GM18517 (cell line): ENCODE measurements around the gene NOS1.

ENCODE experiments used
- ATAC-seq: cut with Tn5 transposase; IDR thresholded peaks from one replicate; pipeline ENCODE4 v1.9.1; 2021; ENCODE audit warnings: mild to moderate bottlenecking, moderate library complexity; ENCODE audit not compliant: unreplicated experiment

NOS1 gene

DNA sequence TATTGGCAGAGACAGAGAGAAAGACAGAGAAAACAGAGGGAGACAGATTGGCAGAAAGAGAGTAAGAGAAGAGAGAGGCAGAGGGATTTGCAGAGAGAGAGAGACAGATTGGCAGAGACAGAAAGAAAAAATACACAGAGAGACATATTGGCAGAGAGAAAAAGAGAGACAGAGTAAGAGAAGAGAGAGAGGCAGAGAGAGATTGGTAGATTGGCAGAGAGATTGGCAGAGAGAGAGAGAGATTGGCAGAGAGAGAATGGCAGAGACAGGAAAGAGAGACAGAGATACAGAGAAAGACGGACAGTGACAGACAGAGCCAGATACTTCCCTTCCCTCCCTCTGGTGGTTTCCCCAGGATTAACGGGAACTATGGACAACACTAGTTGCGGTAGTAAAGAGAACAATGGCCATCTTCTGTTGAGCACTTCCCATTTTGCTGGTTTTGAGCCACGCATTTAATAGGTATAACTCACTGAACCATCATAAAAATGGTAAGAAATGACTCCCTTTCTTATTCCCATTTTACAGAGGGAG, 2.6 kb upstream of the NOS1 start:
- ATAC-seq = no peak

DNA sequence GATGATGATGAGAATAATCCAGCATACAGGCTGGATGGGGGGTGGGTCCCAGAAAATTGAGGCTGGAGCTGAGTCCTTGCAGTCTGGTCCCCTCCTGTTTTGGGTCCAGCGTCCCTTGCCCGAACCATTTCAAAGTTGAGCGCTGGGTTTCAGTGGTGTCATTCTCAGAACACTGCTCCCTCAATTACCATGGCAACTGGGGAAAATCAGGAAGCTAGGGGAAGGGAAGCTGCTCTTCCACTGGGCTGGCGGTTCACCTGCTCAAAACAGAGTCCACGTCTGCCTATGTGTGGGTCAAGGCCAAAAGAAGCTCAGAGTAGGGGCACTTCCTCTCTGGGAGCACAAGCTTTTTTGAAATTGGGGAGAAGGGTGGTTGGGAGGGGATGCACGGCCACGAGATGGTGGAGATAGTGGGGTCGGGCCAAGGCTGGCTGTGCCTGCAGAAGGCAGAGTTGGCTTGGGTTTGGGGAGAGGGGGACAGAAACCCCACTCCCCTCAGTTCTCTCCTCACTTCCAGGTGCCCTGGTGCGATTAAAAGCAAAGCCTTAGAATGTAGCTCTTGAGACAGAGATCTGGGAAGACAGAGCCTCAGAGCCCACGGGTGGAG, 1.7 kb upstream of the NOS1 start:
- no peak for ATAC-seq

DNA sequence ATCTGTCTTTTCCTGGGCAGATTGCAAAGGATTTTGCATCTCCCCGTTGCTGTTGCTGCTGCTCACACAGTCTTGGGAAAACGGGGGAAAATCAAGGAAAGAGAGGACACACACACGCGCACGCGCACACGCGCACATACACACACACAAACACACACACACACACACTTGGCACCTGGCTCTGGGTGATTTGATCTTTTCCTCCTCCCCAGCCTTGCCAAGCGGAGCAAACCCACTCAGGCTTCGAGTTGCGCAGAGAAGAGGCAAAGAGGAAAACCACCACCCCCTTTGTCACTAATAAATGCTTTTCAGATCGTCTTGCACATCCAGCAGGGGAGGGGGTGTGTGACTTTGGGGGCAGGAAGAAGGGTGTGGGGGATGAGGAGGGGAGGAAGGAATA, 965 bp upstream of the NOS1 start:
- no peak for ATAC-seq

DNA sequence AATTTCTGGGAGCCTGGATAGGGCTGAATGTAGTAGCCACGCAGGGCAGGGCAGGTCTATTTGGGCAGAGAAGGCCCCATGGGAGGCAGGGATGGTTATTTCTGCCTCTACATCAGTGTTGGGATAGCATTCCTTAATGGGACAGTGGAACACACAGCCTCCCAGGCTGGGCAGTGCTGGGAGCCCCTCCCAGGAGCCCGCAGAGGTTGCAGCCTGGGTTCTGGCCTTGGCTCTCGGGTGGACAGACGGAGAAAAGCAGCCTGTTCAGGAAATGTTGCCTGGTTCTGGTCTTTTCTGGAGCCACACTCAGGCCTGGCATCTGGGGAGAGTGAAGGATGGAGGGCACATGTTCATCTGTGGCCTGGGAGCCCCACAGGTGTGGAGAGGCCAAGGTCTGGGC, 479 bp upstream of the NOS1 start:
- ATAC-seq = no peak

DNA sequence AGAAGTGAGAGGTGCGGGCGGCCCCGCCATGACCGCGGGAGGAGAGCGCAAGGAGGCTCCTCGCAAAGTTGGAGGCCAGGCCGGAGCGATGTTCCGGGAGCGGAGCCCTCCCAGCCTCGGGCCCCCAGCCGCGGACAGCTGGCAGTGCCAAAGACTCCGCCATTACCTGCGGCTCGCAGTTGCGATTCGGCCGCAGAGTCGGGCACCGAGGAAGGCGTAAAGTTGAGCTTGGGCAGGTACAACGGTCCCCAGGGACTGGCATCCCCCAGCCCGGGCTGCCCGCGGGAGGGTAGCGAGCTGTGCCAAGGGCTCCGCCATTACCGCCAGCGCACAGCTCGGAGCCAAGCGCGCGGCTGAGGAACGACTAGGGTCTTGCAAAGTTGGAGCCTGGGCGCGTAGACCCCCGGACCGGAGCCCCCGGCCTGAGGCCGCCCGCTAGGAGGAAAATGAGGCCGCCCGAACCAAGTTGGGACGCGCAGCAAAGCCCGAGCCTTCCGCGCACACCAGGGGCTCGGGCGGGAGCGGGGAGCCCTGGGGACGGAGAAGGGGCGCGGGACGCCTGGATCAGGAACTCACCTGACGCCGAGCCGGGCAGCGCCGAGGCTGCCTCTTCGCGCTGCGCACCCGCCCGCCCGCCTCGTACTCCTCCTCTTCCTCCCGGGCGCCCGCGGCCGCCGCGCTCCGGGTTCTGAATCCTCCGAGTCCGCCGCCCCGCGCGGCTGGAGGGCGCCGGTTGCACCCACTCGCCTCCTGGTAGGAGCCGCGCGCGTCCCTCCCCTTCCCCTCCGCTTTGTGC, 677 bp downstream of the NOS1 start:
- no peak for ATAC-seq

DNA sequence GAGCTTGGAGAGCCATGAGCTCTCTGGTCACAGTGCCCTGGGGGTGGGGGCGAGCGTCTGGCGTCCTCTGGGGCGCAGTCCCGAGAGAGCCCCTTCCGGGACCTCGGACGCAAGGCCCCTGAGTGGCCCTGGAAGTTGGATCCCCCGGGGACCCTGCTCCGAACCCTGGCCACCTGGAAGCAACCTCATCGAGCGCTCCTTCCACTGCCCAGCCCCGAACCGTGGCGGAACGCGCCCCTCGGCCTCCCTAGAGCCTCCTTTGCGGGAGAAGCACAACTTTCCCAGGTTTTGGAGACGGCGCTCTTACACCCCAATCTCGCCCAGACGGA, 1.2 kb downstream of the NOS1 start:
- no peak for ATAC-seq

DNA sequence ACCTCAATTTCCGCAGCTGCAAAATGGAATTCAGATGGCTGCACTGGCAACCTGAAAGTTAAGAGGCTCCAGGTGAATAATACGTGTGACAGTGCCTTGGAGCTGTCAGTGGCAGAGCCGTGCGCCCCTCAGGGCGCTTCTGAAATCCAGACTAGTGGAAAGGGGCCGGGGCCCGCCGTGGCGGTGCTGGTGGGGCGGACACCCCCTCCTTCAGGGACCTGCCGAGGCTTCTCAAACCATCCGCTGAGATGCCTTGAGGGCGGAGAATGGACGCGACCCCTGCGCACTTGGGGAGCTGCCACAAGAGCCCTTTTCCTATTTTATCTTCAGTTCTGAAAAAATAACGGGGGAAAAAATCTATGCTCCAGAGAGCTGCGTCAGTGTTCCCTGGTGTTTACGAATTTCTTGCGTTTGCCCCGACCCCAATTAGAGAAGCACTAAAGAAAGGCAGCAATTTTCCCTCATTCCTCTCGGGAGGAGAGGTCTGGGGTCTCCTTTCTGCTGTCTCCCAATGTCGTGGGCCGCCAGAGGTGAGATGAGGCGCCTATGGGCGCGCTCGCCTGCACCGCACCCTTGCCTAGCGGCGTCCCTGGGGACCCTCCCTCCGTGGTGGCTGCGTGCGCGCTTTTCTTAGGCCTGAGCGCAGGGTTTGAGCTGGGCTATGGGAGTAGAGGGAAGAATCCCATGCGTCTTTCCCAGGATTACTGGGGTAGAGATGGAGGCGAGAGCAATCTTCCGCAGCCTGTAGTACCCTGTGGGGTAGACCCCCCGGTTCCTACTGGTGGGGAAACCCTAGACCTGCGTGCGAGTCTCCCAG, 2.2 kb downstream of the NOS1 start:
- no peak for ATAC-seq

DNA sequence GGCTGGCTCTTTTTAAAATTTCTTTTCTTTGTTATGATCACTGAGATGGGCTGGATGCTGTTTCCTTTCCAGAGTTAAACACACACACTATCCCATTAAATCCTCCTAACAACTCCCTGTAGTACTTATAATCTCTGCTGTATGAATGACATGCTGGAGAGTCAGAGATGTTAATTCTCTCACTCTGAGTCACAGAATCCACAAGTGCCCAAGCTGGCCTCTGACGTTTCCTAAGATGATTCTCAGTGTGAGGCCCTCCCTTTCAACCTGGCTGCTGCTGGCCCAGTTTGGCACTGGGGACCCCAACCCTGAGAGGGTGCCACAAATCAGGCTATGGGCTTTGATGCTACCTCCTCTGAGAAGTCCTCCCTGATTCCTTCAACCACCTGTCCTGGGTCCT, 5.4 kb downstream of the NOS1 start:
- no peak for ATAC-seq

DNA sequence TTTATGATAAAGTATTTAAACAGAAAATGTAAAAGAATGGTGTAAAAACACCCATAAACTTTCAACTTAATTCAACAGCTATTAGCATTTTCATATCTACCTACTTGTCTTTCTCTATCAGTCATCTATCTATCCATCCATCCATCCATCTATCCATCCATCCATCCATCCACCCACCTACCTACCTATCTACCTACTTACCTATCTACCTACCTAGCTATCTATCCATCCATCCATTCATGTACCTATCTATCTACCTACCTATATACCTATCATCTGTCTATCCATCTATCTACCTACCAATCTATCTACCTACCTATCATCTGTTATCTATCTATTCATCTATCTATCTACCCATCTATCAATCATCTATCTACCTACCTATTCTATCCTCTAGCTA, 8.5 kb downstream of the NOS1 start:
- no peak for ATAC-seq

DNA sequence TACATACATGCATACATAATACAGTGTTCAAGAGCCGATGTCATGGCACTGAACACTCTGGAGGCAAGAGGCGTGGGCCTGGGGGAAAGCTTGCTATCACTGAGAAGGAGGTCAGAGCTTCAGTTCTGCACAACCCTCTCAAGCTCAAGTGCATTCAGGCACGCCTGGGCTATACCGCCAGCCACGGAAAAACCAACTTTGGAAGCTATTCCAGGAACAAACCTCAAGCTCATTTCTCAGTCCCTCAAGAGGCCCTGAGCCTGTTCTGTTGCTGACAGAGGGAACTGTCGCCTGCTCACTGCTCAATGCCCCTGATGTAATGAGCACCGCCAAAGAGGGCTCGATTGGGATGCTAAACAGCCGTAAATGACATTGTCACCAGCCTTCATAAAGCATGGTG, 9.2 kb downstream of the NOS1 start:
- ATAC-seq = no peak

DNA sequence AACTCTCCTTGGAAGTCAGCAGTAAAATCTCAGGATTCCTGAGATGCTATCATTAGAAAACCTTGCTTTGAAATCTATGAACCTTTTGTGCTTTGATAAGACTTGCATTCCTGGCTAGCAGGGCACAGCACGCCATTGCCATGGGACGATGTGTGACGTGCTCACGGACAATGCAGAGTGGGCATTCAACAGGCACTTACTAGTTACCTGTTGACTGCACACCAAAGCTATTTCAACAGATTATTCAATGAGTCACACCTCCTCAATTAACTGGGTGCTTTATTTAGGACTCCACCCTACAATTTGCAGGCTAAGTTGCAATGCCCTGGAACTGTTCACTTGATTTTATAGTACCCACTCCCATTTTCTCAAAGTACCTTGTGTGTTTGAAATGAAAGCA, 11.3 kb downstream of the NOS1 start:
- no peak for ATAC-seq

DNA sequence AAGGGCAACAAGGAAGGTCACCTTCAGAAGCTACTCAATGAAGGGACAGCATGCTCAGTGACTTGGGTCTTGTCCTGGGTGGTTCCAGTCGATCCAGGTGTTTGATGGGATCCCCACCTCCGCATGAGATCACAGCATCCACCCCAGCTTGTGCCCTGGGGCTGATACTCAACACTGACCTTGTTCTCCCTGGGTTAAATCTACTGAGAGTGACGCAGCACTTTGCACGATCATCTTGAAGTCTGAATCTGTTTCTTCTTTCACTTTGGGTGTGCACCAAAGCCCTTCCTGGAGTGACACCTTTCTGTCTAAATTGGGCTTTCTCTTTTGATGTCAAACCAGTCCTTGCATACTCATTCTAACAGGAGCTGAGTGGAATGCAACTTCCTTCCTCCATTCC, 13.8 kb downstream of the NOS1 start:
- ATAC-seq = no peak

DNA sequence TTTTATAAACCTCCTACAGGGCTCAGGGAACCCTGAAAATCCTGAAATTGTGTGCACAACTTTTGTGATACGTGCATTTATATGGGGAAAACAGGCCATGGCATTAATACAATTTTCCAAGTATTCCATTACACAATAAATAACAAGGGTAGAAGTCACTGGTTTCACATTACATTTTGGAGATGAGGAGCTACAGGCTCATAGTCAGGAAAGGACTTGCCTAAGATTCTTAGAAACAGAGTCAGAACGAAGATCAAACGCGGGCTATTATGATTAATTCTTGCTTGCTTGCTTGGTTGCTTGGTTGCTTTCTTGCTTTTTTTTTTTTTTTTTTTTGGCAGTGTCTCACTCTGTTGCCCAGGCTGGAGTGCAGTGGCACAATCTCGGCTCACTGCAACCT, 16.7 kb downstream of the NOS1 start:
- no peak for ATAC-seq

DNA sequence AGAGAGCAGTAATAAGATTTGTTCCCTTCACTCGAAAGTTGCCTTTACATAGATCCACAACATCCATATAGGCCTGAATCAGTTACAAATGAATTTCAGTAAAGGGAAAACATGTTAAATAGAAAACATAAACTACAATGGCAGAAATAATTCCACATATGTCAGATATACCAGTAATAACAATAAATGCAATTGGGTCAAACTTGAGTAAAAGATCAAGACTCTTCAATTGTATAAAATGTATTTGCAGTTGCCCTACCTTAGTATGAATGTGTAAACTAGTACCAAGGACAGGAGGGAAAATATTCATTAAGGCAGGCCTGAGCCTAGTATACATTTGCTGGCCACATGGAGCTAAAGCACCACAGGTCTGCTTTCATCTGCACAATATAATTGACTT, 17.6 kb downstream of the NOS1 start:
- no peak for ATAC-seq

DNA sequence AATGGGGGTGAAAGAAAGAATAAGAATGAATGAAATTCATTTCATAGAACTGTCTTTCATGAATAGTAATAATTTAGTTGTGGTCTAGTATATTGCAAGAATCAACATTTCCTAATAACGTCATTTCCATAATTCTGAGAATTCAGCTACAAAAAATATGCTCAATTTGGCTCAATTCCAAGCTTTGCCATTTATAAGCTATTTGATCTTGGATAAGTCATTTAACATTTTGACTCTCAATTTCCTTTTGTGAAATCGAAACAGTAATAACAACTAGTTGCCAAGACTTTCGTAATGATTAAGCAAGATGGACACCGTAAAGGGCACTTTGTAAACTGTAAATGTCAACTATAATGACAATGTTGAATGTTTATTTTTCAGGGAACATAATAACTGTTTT, 18.1 kb downstream of the NOS1 start:
- ATAC-seq = no peak

DNA sequence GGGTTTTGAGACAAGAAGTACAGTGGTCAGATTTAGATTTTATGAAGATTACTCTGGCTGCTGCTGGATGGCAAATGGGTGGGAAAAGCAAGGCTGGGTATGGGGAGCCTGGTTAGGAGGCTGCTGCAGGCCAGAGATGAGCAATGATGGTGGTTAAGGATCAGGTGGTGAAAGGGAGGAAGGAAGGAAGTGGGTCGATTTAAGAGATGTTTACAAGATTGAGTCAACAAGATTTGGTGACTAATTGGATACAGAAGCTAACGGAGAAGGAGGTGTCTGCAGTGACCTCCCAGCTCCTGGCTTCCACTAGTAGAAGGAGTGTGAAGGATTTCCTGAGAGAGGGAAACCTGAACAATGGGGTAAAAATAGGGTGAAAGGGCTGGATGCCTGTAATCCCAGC, 18.7 kb downstream of the NOS1 start:
- no peak for ATAC-seq

DNA sequence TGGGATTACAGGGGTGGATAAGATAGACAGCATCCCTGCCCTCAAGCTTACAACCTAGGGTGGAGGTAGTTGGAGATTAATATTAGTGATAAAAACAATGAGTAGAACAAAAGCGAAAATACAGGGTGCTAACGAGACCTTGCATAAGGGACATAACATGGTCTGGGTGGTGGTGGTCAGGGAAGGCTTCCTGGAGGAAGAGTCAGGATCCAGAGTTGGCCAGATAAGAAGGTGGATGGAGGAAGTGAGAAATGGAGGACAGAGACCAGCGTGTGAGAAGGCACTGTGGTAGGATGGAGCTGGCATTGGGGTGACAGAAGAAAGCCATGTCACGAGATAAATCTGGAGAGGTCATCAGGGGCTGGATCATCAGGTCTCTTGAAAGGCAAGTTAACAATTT, 19.2 kb downstream of the NOS1 start:
- ATAC-seq = no peak

DNA sequence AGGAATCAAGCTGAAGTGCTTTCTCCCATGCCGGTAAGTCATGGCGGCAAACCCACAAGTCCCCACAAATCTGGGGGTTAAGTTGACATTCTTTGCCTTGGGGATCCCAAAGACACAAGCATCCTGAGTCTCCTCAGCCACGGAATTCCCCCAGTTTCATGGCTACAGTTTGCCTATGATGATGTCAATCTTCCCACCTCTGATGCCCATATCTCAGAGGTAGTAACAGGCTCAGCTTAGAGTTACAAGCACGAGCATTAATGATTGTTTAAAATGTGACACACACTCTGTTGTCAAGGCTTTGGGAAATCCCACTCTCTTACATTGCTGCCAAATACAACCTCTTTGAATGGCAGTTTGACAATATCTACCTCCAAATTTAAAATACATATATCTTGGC, 22.3 kb downstream of the NOS1 start:
- no peak for ATAC-seq

DNA sequence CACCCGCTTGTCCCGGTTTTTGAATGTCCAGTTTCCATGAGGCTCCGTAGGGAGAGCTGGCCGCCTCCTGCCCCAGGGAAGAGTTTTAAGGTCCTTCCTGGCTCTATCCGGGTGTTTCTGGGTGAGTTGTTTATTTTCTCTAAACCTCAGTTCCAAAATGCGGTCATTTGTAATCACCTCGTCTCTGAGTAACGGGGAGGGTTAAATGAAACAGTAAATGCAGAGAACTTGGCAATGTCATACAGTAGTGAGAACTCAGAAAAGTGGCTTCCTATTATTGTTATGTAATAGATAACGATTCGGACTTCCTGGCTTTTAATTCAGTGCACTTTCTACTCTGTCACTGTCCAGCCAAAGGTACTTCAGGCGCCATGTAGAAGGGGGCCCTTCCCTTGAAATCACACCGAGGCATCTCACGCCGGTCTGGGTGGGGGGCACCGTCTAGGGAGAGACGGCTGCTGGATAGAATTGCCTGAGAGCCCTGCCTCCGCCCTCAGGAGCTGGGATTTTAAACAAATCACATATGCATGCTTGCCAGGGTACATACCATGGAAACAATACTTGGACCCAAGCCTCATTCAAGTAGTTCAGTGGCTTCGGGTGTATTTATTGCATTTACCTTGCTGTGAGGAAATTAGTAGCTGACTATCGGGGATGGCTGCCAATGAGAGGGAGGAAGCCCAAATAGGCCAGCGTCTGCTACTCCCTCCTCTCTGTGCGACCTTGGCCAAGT, 26.4 kb downstream of the NOS1 start:
- no peak for ATAC-seq

DNA sequence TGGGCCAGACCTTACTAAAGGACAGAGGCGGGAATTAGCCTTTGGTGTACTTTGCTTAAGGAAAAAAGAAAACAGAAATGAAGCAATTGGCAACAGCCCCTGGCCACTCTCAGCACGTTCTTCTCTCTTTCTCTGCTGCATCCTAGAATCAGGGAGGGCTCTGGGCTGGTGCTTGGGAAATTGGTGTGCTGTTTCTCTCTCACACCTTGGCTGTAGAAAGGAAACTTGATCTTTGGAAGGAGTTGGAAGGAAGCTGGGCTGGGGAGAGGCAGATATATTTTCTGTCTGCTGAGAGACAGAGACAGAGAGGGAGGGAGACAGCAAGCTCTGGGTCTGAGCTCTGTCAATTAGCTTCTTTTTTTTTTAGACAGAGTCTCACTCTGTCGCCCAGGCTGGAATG, 27.4 kb downstream of the NOS1 start:
- no peak for ATAC-seq

DNA sequence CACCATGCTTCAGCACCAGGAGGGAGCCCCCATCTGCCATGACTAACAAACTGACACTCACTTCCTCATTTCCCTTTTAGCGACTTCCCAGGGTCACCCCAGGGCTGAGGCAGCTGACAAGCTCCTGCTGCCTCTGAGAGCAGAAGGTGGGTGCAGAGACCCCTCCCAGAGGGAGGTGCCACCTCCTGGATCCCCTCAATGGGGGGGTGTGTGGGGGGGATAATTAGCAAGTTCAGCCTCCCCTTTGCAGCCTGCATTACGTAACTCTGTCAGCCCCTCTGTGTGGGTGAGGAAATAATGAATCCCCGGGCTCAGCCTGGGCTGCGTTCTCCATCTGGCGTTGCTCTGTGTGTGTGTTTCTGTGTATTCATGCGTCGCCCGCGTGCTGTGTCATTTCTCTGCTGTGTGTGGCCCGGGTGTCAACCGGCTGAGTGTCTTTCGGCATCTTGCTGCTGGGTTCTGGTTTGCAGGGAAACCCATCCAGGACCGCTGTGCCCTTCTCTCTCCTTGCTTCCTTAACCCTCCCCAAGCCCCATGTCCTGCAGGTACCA, 28.0 kb downstream of the NOS1 start:
- no peak for ATAC-seq
